Stimulated activated effector memory CD8-positive, alpha-beta T cell treated with anti-CD3 and anti-CD28 coated beads, Interleukin-12 subunit alpha, Interleukin-12 subunit beta, amount 100 ng/mL, for 72 hours (primary cell): ENCODE results near the gene ABCC10.
A peak's percentile ranks its signal among the peaks of the same experiment; 100 is the strongest.
"Not testable (repeated sequence)": the region's sequence is repeated elsewhere in the genome, so short reads cannot be mapped to it uniquely, and the experiment has no call there.

Experiments used
- ATAC-seq: fragments of 150-1000 bp; cut with Tn5 transposase; 2 replicates; pipeline ENCODE4 v1.10.0; 2021
- DNase-seq, 2 donors: peaks; one replicate each; pipeline ENCODE4 v3.0.0; 2021 to 2022; ENCODE audit warnings: low spot score in 2 of 2
- H3K27ac Mint-ChIP-seq: one replicate; pipeline ENCODE4 v1.8.0; 2022; ENCODE audit warnings: mild to moderate bottlenecking, mixed read lengths
- H3K36me3 Mint-ChIP-seq: one replicate; pipeline ENCODE4 v1.8.0; 2022; ENCODE audit warnings: mild to moderate bottlenecking, mixed read lengths
- H3K4me1 Mint-ChIP-seq: one replicate; pipeline ENCODE4 v1.8.0; 2022; ENCODE audit warnings: mixed read lengths
- H3K4me3 Mint-ChIP-seq: one replicate; pipeline ENCODE4 v1.8.0; 2022; ENCODE audit warnings: mild to moderate bottlenecking, mixed read lengths
- H3K9me3 Mint-ChIP-seq: one replicate; pipeline ENCODE4 v1.8.0; 2022; ENCODE audit warnings: mixed read lengths

ABCC10 gene

DNA sequence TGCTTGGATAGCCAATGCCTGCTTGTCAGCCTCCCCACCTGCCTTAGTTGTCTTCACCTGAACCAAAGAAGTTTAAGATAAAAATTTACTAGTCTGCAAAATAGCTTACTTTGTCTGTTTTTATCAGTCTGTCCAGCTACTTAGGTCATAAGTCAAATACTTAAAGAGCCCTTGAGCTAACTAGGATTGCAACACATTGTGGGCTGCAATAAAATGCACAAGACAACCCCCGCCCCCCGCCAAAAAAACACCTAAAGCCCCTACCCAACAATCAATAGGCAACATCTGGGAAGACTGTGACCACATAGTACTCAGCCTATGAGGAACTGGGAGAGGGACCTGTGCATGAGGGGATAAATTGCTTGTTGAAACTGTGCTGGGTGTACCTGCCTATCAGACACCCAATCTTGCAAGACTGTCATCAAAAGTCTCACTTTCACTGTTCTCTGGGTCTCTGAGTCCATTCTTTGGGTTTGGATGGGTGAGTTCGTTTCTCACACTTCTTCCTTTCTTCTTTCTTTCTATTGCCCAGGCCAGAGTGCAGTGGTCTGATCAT lies 27.3 kb upstream of the ABCC10 start:
- Mint-ChIP-seq H3K9me3 (no peaks in the 10 kb centered on the region), H3K36me3 (no peaks in the 10 kb centered on the region), H3K27ac (no peak overlapping the region), H3K4me1 (no peaks in the 10 kb centered on the region), H3K4me3 (no peak overlapping the region)
- ATAC-seq (no peak), DNase-seq (no peak)

DNA sequence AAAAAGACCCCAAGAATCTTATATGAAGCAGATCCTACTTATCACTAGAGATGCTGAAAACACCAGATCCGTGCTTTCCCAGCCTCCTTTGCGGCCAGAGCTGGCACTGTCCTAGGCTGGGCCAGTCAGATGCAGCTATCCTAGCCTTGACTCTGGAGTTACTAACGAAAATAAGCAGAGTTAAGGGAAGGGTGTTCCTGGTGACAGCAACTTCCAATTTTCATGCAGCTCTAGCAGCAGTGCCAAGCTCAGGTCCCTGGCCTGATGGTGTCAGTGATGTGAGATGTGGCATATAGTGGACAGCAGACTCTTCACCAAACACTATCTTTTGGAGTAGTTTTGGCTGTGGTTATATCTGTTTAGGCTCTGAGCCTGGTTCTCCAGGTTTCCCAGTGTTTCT lies 25.6 kb upstream of the ABCC10 start:
- no peaks in the 10 kb centered on the region for H3K4me1 Mint-ChIP-seq
- no peak overlapping the region for H3K4me3 Mint-ChIP-seq
- no peak for ATAC-seq
- no peak overlapping the region for H3K27ac Mint-ChIP-seq
- H3K9me3 Mint-ChIP-seq = no peaks in the 10 kb centered on the region
- DNase-seq = no peak
- no peaks in the 10 kb centered on the region for H3K36me3 Mint-ChIP-seq

DNA sequence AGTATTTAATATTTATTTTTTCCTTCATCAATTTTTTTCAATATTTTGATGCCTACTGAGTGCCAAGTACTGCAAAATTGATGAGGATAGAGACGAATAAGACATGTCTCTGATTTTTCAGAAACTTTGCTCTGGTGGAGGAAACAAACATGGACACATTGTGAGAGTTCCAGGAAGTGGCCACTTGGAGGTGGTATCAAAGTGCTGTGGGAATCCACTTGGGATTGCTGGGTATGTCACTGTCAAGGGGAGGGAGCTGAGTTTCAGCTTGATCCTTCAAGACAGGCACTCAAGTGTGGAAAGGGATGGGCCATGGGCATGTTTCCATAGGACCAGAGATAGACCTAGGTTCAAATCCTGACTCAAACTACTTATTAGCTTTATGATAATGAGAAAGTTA lies 24.5 kb upstream of the ABCC10 start:
- no peaks in the 10 kb centered on the region for H3K36me3 Mint-ChIP-seq
- DNase-seq (no peak), ATAC-seq (no peak)
- H3K9me3 Mint-ChIP-seq = no peaks in the 10 kb centered on the region
- no peak overlapping the region for H3K27ac Mint-ChIP-seq
- H3K4me1 Mint-ChIP-seq = no peaks in the 10 kb centered on the region
- H3K4me3 Mint-ChIP-seq = no peak overlapping the region

DNA sequence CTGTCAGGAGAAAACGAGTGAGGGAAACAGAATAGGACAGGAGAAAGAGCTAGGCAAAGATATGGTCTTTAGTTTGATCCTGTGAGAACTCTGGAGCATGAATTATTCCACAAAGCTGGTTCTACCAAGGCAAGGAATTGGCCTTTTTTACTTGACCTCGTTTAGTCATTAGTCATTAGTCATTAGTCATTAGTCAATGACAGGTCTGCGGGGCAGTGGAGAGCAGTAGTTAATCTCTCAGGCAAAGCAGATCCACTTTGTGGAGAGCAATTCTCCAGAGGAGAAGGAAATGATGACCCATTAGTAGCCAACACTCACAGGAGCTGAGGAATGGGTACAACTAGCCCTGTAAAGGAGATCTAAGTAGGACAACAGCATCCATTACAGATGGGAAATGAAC lies 22.0 kb upstream of the ABCC10 start:
- no peaks in the 10 kb centered on the region for H3K4me1 Mint-ChIP-seq

GRCh38 chr6:43407296-43407695 lies 20.0 kb upstream of the ABCC10 start:
- Mint-ChIP-seq H3K27ac (no peak overlapping the region), H3K9me3 (no peaks in the 10 kb centered on the region), H3K36me3 (no peaks in the 10 kb centered on the region), H3K4me1 (no peaks in the 10 kb centered on the region), H3K4me3 (no peak overlapping the region)
- no peak for DNase-seq
- ATAC-seq = no peak

More for the DNA sequence above, 22.0 kb upstream of the ABCC10 start:
- no peak overlapping the region for H3K4me3 Mint-ChIP-seq
- H3K9me3 Mint-ChIP-seq = no peaks in the 10 kb centered on the region
- H3K27ac Mint-ChIP-seq = no peak overlapping the region
- no peak for ATAC-seq
- H3K36me3 Mint-ChIP-seq = no peaks in the 10 kb centered on the region
- no peak for DNase-seq

GRCh38 chr6:43408259-43408658 lies 19.1 kb upstream of the ABCC10 start:
- Mint-ChIP-seq H3K9me3 (no peaks in the 10 kb centered on the region), H3K4me3 (no peak overlapping the region), H3K36me3 (no peaks in the 10 kb centered on the region), H3K27ac (no peak overlapping the region), H3K4me1 (no peaks in the 10 kb centered on the region)
- no peak for ATAC-seq
- DNase-seq = no peak

DNA sequence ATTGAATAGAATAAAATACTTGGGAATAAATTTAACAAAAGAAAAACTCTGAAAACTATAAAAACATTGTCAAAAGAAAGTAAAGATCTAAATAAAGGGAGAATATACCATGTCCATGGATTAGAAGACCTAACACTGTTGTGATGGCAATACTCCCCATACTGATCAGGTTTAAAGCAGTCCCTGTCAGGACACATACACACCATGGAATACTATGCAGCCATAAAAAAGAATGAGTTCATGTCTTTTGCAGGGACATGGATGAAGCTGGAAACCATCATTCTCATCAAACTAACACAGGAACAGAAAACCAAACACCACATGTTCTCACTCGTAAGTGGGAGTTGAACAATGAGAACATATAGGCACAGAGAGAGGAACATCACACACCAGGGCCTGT lies 16.6 kb upstream of the ABCC10 start:
- ATAC-seq, H3K27ac Mint-ChIP-seq, H3K4me1 Mint-ChIP-seq, H3K4me3 Mint-ChIP-seq, DNase-seq, H3K36me3 Mint-ChIP-seq, H3K9me3 Mint-ChIP-seq: not testable (repeated sequence)

DNA sequence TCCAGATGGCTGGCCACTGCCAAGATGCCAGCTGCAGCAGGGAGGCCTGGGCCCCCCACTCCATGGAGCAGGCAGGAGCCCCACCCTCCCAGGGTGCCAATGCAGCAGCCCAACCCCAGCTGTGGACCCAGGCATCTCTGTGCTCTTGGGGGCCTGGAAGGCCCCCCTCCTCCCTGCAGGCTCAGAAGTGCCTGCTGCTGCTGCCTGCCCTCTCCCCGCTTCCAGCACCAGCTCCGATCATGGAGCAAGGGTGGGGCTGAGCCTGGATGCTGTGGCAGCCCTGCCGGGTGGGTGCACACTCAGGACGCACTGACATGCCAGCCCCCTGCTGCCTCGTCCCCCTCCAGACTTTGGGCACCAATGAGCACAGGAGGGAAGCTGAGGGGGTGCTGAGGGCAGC lies 14.8 kb upstream of the ABCC10 start:
- no peak overlapping the region for H3K27ac Mint-ChIP-seq
- peak; percentile 19 for ATAC-seq
- no peaks in the 10 kb centered on the region for H3K4me1 Mint-ChIP-seq
- no peak overlapping the region for H3K4me3 Mint-ChIP-seq
- DNase-seq = no peak
- no peaks in the 10 kb centered on the region for H3K36me3 Mint-ChIP-seq
- H3K9me3 Mint-ChIP-seq = no peaks in the 10 kb centered on the region

DNA sequence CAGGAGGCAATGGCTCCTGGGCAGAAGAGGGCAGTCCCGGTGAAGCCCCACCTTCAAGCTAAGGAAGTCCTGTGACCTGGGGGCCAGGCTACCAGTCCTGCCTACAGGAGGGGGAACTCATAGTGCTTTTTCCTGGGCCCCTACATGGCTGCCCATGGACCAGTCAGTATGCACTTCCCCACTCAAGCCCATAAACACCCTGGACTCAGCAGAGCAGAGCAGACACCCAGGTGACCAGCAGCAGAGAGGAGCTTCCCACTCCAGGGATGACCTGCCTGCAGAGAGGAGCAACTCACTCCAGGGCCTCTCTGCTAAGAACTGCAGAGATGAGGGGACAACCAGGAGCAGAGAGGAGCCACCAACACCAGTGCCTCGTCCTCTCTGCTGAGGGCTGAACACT lies 14.3 kb upstream of the ABCC10 start:
- Mint-ChIP-seq H3K36me3 (no peaks in the 10 kb centered on the region), H3K4me3 (no peak overlapping the region), H3K4me1 (no peaks in the 10 kb centered on the region), H3K9me3 (no peaks in the 10 kb centered on the region), H3K27ac (no peak overlapping the region)
- DNase-seq (no peak), ATAC-seq (peak; percentile 11)

DNA sequence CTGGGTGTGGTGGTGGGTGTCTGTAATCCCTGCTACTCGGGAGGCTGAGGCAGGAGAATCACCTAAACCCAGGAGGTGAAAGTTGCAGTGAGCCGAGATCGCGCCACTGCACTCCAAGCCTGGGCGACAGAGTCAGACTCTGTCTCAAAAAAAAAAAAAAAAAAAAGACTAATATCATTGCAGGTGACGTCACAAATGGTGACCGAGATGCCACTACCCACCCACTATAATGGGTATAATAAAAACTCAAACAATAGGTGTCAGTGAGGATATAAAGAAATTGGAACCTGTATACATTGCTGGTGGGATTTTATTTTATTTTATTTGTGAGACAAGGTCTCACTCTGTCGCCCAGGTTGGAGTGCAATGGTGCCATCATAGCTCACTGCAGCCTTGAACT lies 12.1 kb upstream of the ABCC10 start:
- H3K4me3 Mint-ChIP-seq, H3K27ac Mint-ChIP-seq, ATAC-seq, H3K4me1 Mint-ChIP-seq, DNase-seq, H3K36me3 Mint-ChIP-seq, H3K9me3 Mint-ChIP-seq: not testable (repeated sequence)

- ATAC-seq = no peak
- H3K4me1 Mint-ChIP-seq = no peaks in the 10 kb centered on the region
- H3K36me3 Mint-ChIP-seq = no peaks in the 10 kb centered on the region
- H3K4me3 Mint-ChIP-seq = no peak overlapping the region
- no peak for DNase-seq
- H3K9me3 Mint-ChIP-seq = no peaks in the 10 kb centered on the region
- H3K27ac Mint-ChIP-seq = no peak overlapping the region
These were observed 10.4 kb upstream of the ABCC10 start for GRCh38 chr6:43416935-43417334.

DNA sequence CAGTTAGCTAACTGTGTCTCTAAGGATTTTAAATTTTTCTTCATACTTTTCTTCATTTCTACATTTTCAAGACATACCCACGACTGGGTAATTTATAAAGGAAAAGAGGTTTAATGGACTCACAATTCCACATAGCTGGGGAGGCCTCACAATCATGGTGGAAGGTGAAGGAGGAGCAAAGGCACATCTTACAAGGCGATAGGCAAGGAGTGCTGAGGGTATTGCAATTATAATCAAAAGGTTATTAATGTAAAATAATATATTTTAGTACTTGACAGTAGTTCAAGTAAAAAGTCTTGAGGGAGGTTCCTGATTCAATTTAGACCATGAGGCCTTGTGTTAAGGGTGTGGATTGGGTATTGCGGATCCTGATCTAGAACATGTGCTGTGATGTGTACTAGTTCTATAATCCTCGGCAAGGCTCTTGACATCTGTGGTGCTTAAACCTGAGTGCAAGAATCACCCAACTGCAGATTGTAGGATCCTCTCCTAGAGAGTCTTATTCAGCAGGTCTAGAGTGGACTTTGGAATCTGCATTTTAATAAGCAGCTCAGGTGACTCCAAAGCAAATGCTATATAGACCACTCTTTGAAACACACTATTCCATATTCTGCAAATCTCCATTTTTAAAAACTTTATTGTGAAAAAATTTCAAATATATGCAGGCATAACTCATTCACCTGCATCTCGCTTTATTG lies 7.2 kb upstream of the ABCC10 start:
- DNase-seq = no peak
- Mint-ChIP-seq H3K9me3 (no peaks in the 10 kb centered on the region), H3K27ac (no peak overlapping the region), H3K4me1 (no peaks in the 10 kb centered on the region), H3K36me3 (no peaks in the 10 kb centered on the region), H3K4me3 (no peak overlapping the region)
- no peak for ATAC-seq

GRCh38 chr6:43421831-43422230 lies 5.5 kb upstream of the ABCC10 start:
- peaks cover under 1% of the 10 kb centered on the region for H3K4me1 Mint-ChIP-seq
- H3K36me3 Mint-ChIP-seq = no peaks in the 10 kb centered on the region
- no peak for DNase-seq
- no peak overlapping the region for H3K27ac Mint-ChIP-seq
- H3K4me3 Mint-ChIP-seq = no peak overlapping the region
- no peaks in the 10 kb centered on the region for H3K9me3 Mint-ChIP-seq
- no peak for ATAC-seq

DNA sequence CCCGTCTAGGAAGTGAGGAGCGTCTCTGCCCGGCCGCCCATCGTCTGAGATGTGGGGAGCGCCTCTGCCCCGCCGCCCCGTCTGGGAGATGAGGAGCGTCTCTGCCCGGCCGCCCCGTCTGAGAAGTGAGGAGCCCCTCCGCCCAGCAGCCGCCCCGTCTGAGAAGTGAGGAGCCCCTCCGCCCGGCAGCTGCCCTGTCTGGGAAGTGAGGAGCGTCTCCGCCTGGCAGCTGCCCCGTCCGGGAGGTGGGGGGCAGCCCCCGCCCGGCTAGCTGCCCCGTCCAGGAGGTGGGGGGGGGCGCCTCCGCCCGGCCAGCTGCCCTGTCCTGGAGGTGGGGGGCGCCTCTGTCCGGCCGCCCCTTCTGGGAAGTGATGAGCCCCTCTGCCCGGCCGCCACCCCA lies 2.3 kb upstream of the ABCC10 start:
- not testable (repeated sequence) for H3K4me3 Mint-ChIP-seq, ATAC-seq, H3K36me3 Mint-ChIP-seq, H3K27ac Mint-ChIP-seq, H3K9me3 Mint-ChIP-seq, DNase-seq
- H3K4me1 Mint-ChIP-seq = peaks cover 18% of the 10 kb centered on the region

- Mint-ChIP-seq H3K4me3 (peak overlapping the region; percentile 91), H3K4me1 (peaks cover 20% of the 10 kb centered on the region), H3K9me3 (no peaks in the 10 kb centered on the region), H3K36me3 (peaks cover 7% of the 10 kb centered on the region), H3K27ac (peak overlapping the region; percentile 91)
- ATAC-seq (no peak), DNase-seq (no peak)
These were observed 374 bp upstream of the ABCC10 start for GRCh38 chr6:43426928-43427405.

- H3K9me3 Mint-ChIP-seq = no peaks in the 10 kb centered on the region
- peaks cover 7% of the 10 kb centered on the region for H3K36me3 Mint-ChIP-seq
- no peak for DNase-seq
- peak overlapping the region; percentile 91 for H3K4me3 Mint-ChIP-seq
- peaks cover 24% of the 10 kb centered on the region for H3K4me1 Mint-ChIP-seq
- peak overlapping the region; percentile 91 for H3K27ac Mint-ChIP-seq
- no peak for ATAC-seq
These were observed 800 bp downstream of the ABCC10 start for GRCh38 chr6:43428112-43428570.
